GM18867 (cell line): ENCODE results near the gene ALKBH1.

Experiments
- ATAC-seq: cut with Tn5 transposase; IDR thresholded peaks from one replicate; pipeline ENCODE4 v1.9.1; 2021; ENCODE audit warnings: mild to moderate bottlenecking, moderate library complexity; ENCODE audit not compliant: unreplicated experiment

The ALKBH1 gene

DNA sequence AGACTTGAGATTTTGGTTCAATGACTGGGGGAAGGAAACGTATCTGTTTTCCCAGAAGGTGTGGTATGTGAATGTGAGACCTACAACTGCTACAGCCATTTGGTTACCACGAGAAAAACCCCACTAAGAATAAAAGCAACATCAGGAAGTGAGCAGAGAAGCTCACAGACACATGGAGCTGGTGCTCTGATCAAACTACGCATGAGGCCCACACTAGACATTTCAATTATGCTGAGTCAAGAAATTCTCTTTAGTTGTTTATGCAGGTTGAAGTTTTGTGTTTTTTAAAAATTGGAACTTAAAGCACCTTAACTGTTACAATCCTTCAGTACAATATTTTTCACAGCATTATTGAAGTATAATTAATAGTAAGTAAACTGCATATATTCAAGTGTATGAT is 82.5 kb downstream of the ALKBH1 start:
- ATAC-seq, result no peak

GRCh38 chr14:77623201-77623600 is 84.6 kb downstream of the ALKBH1 start:
- ATAC-seq, result no peak
